Fibroblast of lung (primary cell): ENCODE measurements around the gene MVB12A. TPM values are rescaled to one million over a fixed set of nuclear protein-coding genes. Genes with fewer than 3 reads are reported as not detected.

Experiments
- DNase-seq, 2 donors: peaks; one replicate each; pipeline versions ENCODE4 v3.0.0 to v3.0.0-alpha.2; 2010; ENCODE audit warnings: low read depth in 2 of 2
- H2AFZ ChIP-seq: 2 replicates; pipeline ENCODE4 v1.5.1; 2012; ENCODE audit warnings: low read length, control low read depth, inconsistent platforms
- H3K27ac ChIP-seq: 2 replicates; pipeline ENCODE4 v1.5.1; 2011; ENCODE audit warnings: low read length, control low read depth; ENCODE audit not compliant: insufficient read depth
- H3K27me3 ChIP-seq: 2 replicates; pipeline ENCODE4 v1.5.1; 2011; ENCODE audit warnings: mild to moderate bottlenecking, low read length; ENCODE audit not compliant: control insufficient read depth, insufficient read depth
- H3K36me3 ChIP-seq: 2 replicates; pipeline ENCODE4 v1.5.1; 2011; ENCODE audit warnings: low read length; ENCODE audit not compliant: control insufficient read depth, insufficient read depth
- H3K4me1 ChIP-seq: 2 replicates; pipeline ENCODE4 v1.5.1; 2011; ENCODE audit warnings: low read length; ENCODE audit not compliant: control insufficient read depth, insufficient read depth; ENCODE audit errors: extremely low read depth
- H3K4me2 ChIP-seq: 2 replicates; pipeline ENCODE4 v1.5.1; 2011; ENCODE audit warnings: low read length, control low read depth; ENCODE audit not compliant: insufficient read depth; ENCODE audit errors: extremely low read depth
- H3K4me3 ChIP-seq, 4 experiments: fragments of 200-600 bp in 1 of 4; sonication (generic) in 1 of 4; replicated peaks in 1 of 4; 2 replicates each; pipeline ENCODE4 v1.5.1; 2011 to 2016; ENCODE audit warnings: low read length in 4 of 4, low read depth in 3 of 4, mild to moderate bottlenecking in 3 of 4, control low read depth in 2 of 4, inconsistent platforms in 1 of 4, mixed read lengths in 1 of 4; ENCODE audit not compliant: insufficient read depth in 1 of 4; ENCODE audit errors: control extremely low read depth in 1 of 4
- H3K79me2 ChIP-seq: 2 replicates; pipeline ENCODE4 v1.5.1; 2012; ENCODE audit warnings: mild to moderate bottlenecking, low read length, inconsistent platforms; ENCODE audit not compliant: control insufficient read depth, insufficient read depth
- H3K9ac ChIP-seq: 2 replicates; pipeline ENCODE4 v1.5.1; 2011; ENCODE audit warnings: mild to moderate bottlenecking, low read length, control low read depth; ENCODE audit not compliant: insufficient read depth
- H3K9me3 ChIP-seq: 2 replicates; pipeline ENCODE4 v1.5.1; 2012; ENCODE audit warnings: low read depth, low read length; ENCODE audit not compliant: control insufficient read depth, insufficient read depth
- H4K20me1 ChIP-seq: 2 replicates; pipeline ENCODE4 v1.5.1; 2011; ENCODE audit warnings: low read length; ENCODE audit not compliant: control insufficient read depth, insufficient read depth; ENCODE audit errors: extremely low read depth
- CTCF ChIP-seq, 2 donors: IDR thresholded peaks in 1 of 2; conservative IDR thresholded peaks in 1 of 2; 1 replicate in 1 of 2; 2 replicates in 1 of 2; pipeline ENCODE4 v1.5.1; 2011 to 2012; ENCODE audit warnings: low read length in 2 of 2, control low read depth in 1 of 2, inconsistent platforms in 1 of 2, low read depth in 1 of 2, mild to moderate bottlenecking in 1 of 2
- EZH2 ChIP-seq: IDR thresholded peaks from 2 replicates; pipeline ENCODE4 v1.5.1; 2012; ENCODE audit warnings: low read length, control low read depth, mild to moderate bottlenecking; ENCODE audit errors: missing control alignments
- polyA plus RNA-seq, 2 donors: library from polyadenylated mRNA; depleted of rRNA in 1 of 2; stranded (reverse) in 1 of 2; unstranded in 1 of 2; fragments of >200 nt; gene quantifications; 2 replicates each; pipeline ENCODE4 v1.2.1, GENCODE V29; 2011 to 2012; ENCODE audit warnings: missing spikeins in 1 of 2
- total RNA-seq: library from RNA; depleted of rRNA; stranded (reverse); fragments of >200 nt; gene quantifications from 2 replicates; pipeline ENCODE4 v1.2.1, GENCODE V29; 2014

Gene MVB12A
- total and polyA plus RNA-seq, 2 donors (not counting 1 experiment from before 2014, with no cell fraction given) = 24.8 to 34.7 TPM

- no peaks in the 10 kb centered on the region for H3K4me1 ChIP-seq
- DNase-seq = no peak
- no peak overlapping the region for H2AFZ ChIP-seq
- no peak overlapping the region for H3K27ac ChIP-seq
- H3K36me3 ChIP-seq = no peaks in the 10 kb centered on the region
- no peaks in the 10 kb centered on the region for H3K9me3 ChIP-seq
- TF ChIP-seq EZH2 = peak; percentile 1
- no peak for TF ChIP-seq CTCF (conservative IDR thresholded peaks at IDR 0.05 in 1 of 2, IDR thresholded peaks at IDR 0.05 in 1 of 2; ENCODE audit: low read depth in 1 of 2, low read length in 2 of 2)
- H3K4me2 ChIP-seq = no peak overlapping the region
- no peak overlapping the region for H3K4me3 ChIP-seq
- H3K79me2 ChIP-seq = no peaks in the 10 kb centered on the region
- H4K20me1 ChIP-seq = no peaks in the 10 kb centered on the region
- H3K9ac ChIP-seq = no peak overlapping the region
- H3K27me3 ChIP-seq = peaks cover 18% of the 10 kb centered on the region
These were observed 36.3 kb downstream of the MVB12A start for GRCh38 chr19:17456127-17456526.

- DNase-seq = no peak
- H4K20me1 ChIP-seq = no peaks in the 10 kb centered on the region
- no peaks in the 10 kb centered on the region for H3K79me2 ChIP-seq
- no peaks in the 10 kb centered on the region for H3K9me3 ChIP-seq
- no peaks in the 10 kb centered on the region for H3K4me1 ChIP-seq
- H3K27ac ChIP-seq = no peak overlapping the region
- no peak for TF ChIP-seq EZH2
- TF ChIP-seq CTCF (conservative IDR thresholded peaks at IDR 0.05 in 1 of 2, IDR thresholded peaks at IDR 0.05 in 1 of 2; ENCODE audit: low read depth in 1 of 2, low read length in 2 of 2) = no peak
- no peaks in the 10 kb centered on the region for H3K36me3 ChIP-seq
- no peak overlapping the region for H2AFZ ChIP-seq
- H3K4me3 ChIP-seq = no peak overlapping the region
- no peak overlapping the region for H3K9ac ChIP-seq
- peaks cover 18% of the 10 kb centered on the region for H3K27me3 ChIP-seq
- H3K4me2 ChIP-seq = no peak overlapping the region
These were observed 37.8 kb downstream of the MVB12A start for GRCh38 chr19:17457616-17458015.

- H3K9ac ChIP-seq = no peak overlapping the region
- no peaks in the 10 kb centered on the region for H3K79me2 ChIP-seq
- DNase-seq = no peak
- H3K4me3 ChIP-seq = no peak overlapping the region
- H3K27ac ChIP-seq = no peak overlapping the region
- no peaks in the 10 kb centered on the region for H3K36me3 ChIP-seq
- TF ChIP-seq CTCF (conservative IDR thresholded peaks at IDR 0.05 in 1 of 2, IDR thresholded peaks at IDR 0.05 in 1 of 2; ENCODE audit: low read depth in 1 of 2, low read length in 2 of 2) = no peak
- TF ChIP-seq EZH2 = no peak
- H3K27me3 ChIP-seq = peaks cover 15% of the 10 kb centered on the region
- H2AFZ ChIP-seq = no peak overlapping the region
- H4K20me1 ChIP-seq = no peaks in the 10 kb centered on the region
- H3K9me3 ChIP-seq = no peaks in the 10 kb centered on the region
- H3K4me1 ChIP-seq = no peaks in the 10 kb centered on the region
- no peak overlapping the region for H3K4me2 ChIP-seq
These were observed 39.1 kb downstream of the MVB12A start for GRCh38 chr19:17458970-17459369.
